KMS-11 (cell line): ENCODE measurements around the gene HPSE.
A peak's percentile ranks its signal among the peaks of the same experiment; 100 is the strongest.

Source experiments
- H2AFZ ChIP-seq: fragments of 200-600 bp; sonication (generic); 2 replicates; pipeline ENCODE4 v1.6.1; 2016; ENCODE audit warnings: antibody characterized with exemption, mixed run types, low read depth
- H3K27ac ChIP-seq: fragments of 200-600 bp; sonication (generic); 2 replicates; pipeline ENCODE4 v1.6.1; 2016; ENCODE audit warnings: mild to moderate bottlenecking, mixed run types
- H3K27me3 ChIP-seq: fragments of 200-600 bp; sonication (generic); 2 replicates; pipeline ENCODE4 v1.6.1; 2017; ENCODE audit warnings: mild to moderate bottlenecking, low read depth, mixed run types, moderate library complexity; ENCODE audit not compliant: insufficient read depth
- H3K36me3 ChIP-seq: fragments of 200-600 bp; sonication (generic); 2 replicates; pipeline ENCODE4 v1.6.1; 2017; ENCODE audit warnings: mild to moderate bottlenecking, mixed run types; ENCODE audit not compliant: insufficient read depth
- H3K4me1 ChIP-seq: fragments of 200-600 bp; sonication (generic); 2 replicates; pipeline ENCODE4 v1.6.1; 2016; ENCODE audit warnings: mild to moderate bottlenecking, low read depth, mixed run types; ENCODE audit not compliant: poor library complexity, severe bottlenecking
- H3K4me2 ChIP-seq: fragments of 200-600 bp; sonication (generic); 2 replicates; pipeline ENCODE4 v1.7.0; 2016; ENCODE audit warnings: mild to moderate bottlenecking, mixed run types
- H3K4me3 ChIP-seq: fragments of 200-600 bp; sonication (generic); IDR thresholded peaks from 2 replicates; pipeline ENCODE4 v1.6.1; 2017; ENCODE audit warnings: low read depth, low read length, mixed read lengths; ENCODE audit not compliant: insufficient read depth
- H3K79me2 ChIP-seq: fragments of 200-600 bp; sonication (generic); 2 replicates; pipeline ENCODE4 v1.6.1; 2016; ENCODE audit warnings: low read depth, mixed run types; ENCODE audit not compliant: insufficient read depth
- H3K9ac ChIP-seq: fragments of 200-600 bp; sonication (generic); 2 replicates; pipeline ENCODE4 v1.6.1; 2016; ENCODE audit warnings: mild to moderate bottlenecking, mixed run types
- H4K20me1 ChIP-seq: fragments of 200-600 bp; sonication (generic); 2 replicates; pipeline ENCODE4 v1.6.1; 2016; ENCODE audit warnings: mild to moderate bottlenecking, mixed run types; ENCODE audit not compliant: insufficient read depth
- TF ChIP-seq, protein P1 (sequence below): fragments of 200-600 bp; sonication (generic); conservative IDR thresholded peaks from 2 replicates; pipeline ENCODE4 v1.6.1; 2017; ENCODE audit warnings: low read depth, mild to moderate bottlenecking, antibody characterized with exemption, low read length, moderate library complexity, mixed read lengths

The HPSE gene

DNA sequence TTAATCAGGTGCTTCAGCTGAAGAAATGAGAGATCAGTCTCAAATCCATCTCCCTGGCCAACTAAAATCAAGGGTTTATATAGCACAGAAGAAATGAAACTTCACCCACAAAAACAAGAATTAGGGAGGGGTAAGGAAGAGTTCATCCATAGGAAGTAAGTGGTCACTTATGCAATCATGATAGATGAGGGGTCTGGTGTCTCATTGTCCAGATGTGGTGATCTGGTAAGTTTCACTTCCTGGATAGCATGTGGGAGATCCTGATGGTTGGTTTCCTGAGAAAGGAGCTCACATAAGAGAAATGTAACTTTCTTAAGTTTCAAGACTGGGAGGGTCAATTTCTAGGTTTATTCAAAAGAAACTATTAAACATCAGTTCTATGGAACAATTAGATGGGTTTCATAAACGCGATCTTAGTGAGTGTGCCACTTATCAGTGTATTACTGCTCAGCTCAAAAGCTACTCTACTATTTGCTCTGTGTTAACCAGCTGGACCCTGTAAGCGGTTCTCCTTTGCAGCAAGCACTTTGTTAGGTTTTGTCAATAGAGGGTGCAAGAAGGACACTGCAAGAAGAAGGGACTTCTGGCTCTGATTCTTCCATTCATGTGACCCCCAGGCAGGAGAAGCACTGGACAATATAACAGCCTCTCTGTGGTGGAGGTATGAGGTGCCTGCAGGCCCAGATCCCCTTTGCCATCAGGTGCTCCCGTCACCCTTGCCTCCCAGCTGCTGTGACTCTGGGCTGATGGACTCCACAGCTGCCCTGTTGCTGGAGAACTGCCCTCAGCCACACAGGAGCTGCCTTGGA, 35.4 kb upstream of the HPSE start:
- Histone ChIP-seq H3K9ac (no peak overlapping the region), H3K4me2 (no peak overlapping the region), H3K27me3 (no peaks in the 10 kb centered on the region), H3K4me3 (no peak overlapping the region), H4K20me1 (no peaks in the 10 kb centered on the region), H3K4me1 (no peaks in the 10 kb centered on the region), H3K36me3 (no peaks in the 10 kb centered on the region), H3K79me2 (no peaks in the 10 kb centered on the region), H2AFZ (no peak overlapping the region), H3K27ac (no peak overlapping the region)
- TF ChIP-seq, protein P1, sequence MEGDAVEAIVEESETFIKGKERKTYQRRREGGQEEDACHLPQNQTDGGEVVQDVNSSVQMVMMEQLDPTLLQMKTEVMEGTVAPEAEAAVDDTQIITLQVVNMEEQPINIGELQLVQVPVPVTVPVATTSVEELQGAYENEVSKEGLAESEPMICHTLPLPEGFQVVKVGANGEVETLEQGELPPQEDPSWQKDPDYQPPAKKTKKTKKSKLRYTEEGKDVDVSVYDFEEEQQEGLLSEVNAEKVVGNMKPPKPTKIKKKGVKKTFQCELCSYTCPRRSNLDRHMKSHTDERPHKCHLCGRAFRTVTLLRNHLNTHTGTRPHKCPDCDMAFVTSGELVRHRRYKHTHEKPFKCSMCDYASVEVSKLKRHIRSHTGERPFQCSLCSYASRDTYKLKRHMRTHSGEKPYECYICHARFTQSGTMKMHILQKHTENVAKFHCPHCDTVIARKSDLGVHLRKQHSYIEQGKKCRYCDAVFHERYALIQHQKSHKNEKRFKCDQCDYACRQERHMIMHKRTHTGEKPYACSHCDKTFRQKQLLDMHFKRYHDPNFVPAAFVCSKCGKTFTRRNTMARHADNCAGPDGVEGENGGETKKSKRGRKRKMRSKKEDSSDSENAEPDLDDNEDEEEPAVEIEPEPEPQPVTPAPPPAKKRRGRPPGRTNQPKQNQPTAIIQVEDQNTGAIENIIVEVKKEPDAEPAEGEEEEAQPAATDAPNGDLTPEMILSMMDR, result no peak

DNA sequence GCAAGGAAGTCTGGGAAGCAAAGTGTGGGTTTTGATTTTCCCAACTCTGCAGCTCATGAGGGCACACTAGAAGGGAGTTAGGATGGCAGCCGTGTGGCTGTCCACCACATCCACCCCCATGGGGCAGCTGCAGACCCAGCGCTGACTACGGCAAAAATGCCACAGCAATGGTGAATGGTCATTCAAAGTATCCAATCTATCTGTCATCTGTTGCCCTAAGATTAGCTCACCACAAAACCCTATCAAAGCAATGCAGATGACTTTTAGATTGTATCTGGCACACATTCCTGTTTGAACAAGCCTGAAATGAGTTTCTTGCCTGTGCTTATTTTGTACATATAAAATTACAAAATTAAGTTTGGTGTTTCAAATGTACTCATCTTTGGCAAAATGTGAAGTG, 29.7 kb upstream of the HPSE start:
- no peak overlapping the region for H2AFZ ChIP-seq

DNA sequence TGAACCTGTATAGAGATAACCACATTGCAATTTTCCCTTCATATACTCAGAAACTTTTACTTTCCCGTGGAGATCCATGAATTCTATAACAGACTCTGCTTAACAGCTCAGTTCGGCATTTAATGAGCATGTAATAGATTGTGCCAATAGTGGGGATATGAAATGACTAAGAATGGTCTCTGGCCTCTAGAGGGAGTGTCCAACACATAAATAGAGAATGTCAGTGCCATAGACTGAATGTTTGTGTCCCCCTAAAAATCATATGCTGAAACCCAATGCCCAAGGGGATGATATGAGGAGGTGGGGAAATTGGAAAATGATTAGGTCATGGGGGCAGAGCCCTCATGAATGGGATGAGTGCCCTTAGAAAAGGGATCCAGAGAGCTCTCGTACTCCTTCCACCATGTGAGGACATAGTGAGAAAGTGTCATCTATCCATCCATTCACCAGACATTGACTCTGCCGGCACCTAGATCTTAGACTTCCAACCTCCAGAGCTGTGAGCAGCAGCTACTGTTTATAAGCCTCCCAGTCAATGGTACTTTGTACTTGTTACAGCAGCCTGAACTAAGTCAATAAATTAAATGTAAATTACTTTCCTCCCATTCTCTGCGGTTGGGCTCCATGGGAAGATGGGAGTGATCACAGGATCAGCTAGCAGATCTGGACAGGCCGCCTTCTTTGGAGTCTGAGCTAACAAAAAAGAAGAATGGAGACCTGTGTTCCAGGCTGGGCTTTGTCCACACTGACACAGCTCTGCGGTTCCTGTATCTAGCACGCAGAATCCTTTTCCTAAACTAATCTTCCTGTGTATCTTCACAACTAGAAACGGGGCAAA, 28.1 kb upstream of the HPSE start:
- Histone ChIP-seq H3K9ac (no peak overlapping the region), H3K4me3 (no peak overlapping the region), H3K27me3 (no peaks in the 10 kb centered on the region), H3K4me1 (peaks cover 12% of the 10 kb centered on the region), H3K36me3 (no peaks in the 10 kb centered on the region), H3K27ac (no peak overlapping the region), H4K20me1 (no peaks in the 10 kb centered on the region), H3K4me2 (no peak overlapping the region), H2AFZ (no peak overlapping the region), H3K79me2 (no peaks in the 10 kb centered on the region)
- TF ChIP-seq, protein P1, result peak; percentile 61

More for the DNA sequence above, 29.7 kb upstream of the HPSE start:
- Histone ChIP-seq H3K4me3 (no peak overlapping the region), H3K4me2 (no peak overlapping the region), H3K79me2 (no peaks in the 10 kb centered on the region), H3K36me3 (no peaks in the 10 kb centered on the region), H4K20me1 (no peaks in the 10 kb centered on the region), H3K4me1 (peaks cover 11% of the 10 kb centered on the region), H3K9ac (no peak overlapping the region), H3K27me3 (no peaks in the 10 kb centered on the region), H3K27ac (no peak overlapping the region)
- TF ChIP-seq, protein P1, result no peak

DNA sequence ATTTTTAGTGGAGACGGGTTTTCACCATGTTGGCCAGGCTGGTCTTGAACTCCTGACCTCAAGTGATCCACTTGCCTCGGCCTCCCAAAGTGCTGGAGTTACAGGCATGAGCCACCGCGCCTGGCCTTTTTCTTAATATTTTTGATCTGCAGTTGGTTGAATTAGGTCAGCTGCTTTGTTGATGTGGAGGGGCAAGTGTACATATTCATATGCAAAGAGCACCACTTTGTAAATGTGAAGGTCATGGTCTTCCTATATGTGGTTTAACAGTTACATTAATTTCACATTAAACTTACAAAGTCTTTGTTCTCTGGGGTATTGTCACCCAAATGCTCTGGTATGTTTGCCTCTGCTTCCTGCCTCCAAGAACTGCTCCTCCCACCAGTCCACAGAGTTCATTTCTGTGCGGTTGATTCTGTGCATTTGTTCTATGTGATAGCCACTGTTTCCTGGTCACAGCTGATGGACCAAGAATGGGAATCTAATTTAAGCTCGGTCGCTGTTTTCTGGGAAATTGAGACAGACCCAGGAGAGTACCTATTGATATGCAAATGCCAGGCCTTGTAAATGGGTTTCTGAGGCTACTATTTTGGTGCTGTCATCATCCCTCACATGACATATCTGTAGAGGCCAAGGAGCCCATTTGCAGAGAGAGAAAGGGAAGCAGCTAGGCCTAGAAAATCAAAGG, 26.9 kb upstream of the HPSE start:
- TF ChIP-seq, protein P1, result no peak
- peaks cover 23% of the 10 kb centered on the region for H3K4me1 ChIP-seq
- H3K79me2 ChIP-seq, result no peaks in the 10 kb centered on the region

More for the DNA sequence above, 26.9 kb upstream of the HPSE start:
- no peak overlapping the region for H3K4me2 ChIP-seq
- no peak overlapping the region for H3K9ac ChIP-seq
- H3K36me3 ChIP-seq, result no peaks in the 10 kb centered on the region
- H3K4me3 ChIP-seq, result no peak overlapping the region
- no peaks in the 10 kb centered on the region for H4K20me1 ChIP-seq
- no peak overlapping the region for H2AFZ ChIP-seq
- H3K27ac ChIP-seq, result no peak overlapping the region
- H3K27me3 ChIP-seq, result no peaks in the 10 kb centered on the region
